Coronary artery (tissue), 2 donors: ENCODE measurements around the gene TNFRSF1B.

Experiments used
- DNase-seq: peaks from one replicate; pipeline ENCODE4 v3.0.0-alpha.2; 2017; ENCODE audit warnings: low spot score
- H3K27ac ChIP-seq, 2 donors: fragments of 200-600 bp; sonication (generic); one replicate each; pipeline ENCODE4 v1.5.1; 2016 to 2019
- H3K4me3 ChIP-seq: fragments of 200-600 bp; sonication (generic); 2 replicates; pipeline ENCODE4 v1.5.1; 2016; ENCODE audit warnings: mild to moderate bottlenecking, moderate library complexity
- TF ChIP-seq, protein P1 (sequence below): fragments of 200-600 bp; sonication (generic); IDR thresholded peaks from one replicate; pipeline ENCODE4 v1.5.1; 2019; ENCODE audit warnings: antibody characterized with exemption

The TNFRSF1B gene

DNA sequence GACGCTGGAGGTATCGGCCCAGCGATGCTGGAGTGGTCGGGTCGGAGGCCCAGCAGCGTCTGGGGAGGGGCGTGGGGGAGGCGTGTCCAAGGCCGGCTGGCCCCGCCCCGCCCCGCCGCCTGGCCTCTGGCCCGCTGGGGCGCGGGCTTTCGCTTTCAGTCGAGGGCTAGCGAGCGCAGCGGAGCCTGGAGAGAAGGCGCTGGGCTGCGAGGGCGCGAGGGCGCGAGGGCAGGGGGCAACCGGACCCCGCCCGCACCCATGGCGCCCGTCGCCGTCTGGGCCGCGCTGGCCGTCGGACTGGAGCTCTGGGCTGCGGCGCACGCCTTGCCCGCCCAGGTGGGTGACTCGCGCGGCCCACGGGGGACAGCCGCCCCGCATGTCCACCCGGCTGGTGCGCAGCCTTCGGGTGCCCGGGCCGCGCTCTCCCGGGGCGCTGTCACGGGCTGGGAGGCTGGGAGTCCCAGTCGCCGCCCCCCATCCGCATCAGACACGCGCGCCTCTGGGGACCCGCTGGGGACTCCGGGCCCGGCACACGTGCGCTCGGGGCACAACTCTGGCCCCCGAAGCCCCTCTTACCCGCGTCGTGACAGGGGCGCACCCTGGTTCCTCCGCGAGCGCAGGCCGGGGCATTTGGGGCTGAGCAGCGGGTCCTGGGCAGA, at the start of gene TNFRSF1B:
Gene TNFRSF1B (plus strand): TSS at position 158 of the 659 bp plus-strand sequence. CDS start 101 bp downstream, at position 259.
- TF ChIP-seq, protein P1, sequence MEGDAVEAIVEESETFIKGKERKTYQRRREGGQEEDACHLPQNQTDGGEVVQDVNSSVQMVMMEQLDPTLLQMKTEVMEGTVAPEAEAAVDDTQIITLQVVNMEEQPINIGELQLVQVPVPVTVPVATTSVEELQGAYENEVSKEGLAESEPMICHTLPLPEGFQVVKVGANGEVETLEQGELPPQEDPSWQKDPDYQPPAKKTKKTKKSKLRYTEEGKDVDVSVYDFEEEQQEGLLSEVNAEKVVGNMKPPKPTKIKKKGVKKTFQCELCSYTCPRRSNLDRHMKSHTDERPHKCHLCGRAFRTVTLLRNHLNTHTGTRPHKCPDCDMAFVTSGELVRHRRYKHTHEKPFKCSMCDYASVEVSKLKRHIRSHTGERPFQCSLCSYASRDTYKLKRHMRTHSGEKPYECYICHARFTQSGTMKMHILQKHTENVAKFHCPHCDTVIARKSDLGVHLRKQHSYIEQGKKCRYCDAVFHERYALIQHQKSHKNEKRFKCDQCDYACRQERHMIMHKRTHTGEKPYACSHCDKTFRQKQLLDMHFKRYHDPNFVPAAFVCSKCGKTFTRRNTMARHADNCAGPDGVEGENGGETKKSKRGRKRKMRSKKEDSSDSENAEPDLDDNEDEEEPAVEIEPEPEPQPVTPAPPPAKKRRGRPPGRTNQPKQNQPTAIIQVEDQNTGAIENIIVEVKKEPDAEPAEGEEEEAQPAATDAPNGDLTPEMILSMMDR = no peak

DNA sequence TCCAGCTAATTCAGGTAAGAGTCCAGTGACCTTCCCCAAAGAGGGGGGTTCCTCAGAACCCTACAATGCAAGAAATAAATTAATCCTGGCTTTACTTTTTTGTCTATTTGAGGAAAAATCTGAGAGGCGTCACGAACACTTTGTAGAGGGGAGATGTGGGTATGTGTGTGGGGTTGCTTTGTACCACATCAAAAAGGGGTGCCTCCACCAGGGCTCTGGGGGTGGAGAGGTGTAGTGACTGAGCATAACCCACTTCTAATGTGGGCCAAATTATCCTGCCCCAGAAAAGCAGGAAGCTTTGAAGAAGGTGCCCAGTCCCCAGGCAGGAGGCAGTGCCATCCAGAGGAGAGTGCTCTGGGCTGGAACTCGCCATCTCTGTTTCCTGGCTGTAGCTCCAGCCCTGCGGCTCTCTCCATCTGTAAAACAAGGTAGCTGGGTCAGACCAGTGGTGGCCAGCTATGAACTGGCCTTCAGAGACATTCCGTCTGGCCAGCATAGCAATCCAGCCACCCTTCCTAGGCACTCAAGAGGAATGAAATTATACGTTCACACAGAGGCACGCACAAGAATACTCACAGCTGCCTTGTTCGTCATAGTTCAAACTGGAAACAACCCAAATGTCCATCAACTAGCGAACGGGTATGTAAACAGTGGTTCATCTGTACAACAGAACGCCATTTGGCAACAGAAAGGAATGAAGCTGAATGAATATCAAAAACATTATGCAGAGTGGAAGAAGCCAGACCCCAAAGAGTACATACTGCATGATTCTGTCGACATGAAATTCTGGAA, 45.4 kb upstream of the TNFRSF1B start:
- DNase-seq = no peak
- TF ChIP-seq, protein P1 = no peak

More for the DNA sequence above, at the start of gene TNFRSF1B:
- peak within 1 kb of the TSS; percentile 66 to 85 for H3K27ac ChIP-seq
- DNase-seq = no peak
- H3K4me3 ChIP-seq = peak within 1 kb of the TSS; percentile 82

DNA sequence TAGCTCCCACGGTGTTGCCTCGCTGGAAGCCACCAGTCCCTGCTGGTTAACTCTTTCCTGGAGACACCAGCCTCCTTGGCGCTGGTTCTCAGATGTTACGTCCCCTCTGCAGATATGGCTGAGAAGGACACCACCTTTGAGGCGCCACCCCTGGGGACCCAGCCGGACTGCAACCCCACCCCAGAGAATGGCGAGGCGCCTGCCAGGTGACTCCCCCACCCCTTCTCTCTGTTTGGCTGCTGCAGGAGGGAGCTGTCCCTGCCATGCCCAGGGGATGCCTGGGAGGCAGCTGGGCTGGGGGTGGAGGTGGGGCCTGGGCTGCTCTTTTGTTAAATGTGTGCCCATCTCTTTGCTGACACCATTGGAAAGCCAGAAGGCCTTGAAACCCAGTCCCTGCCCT, 43.6 kb upstream of the TNFRSF1B start:
- no peak for DNase-seq
- TF ChIP-seq, protein P1 = no peak
- no peak overlapping the region for H3K4me3 ChIP-seq
- no peak overlapping the region for H3K27ac ChIP-seq

More for the DNA sequence above, 45.4 kb upstream of the TNFRSF1B start:
- Histone ChIP-seq H3K27ac (no peak overlapping the region), H3K4me3 (no peak overlapping the region)

DNA sequence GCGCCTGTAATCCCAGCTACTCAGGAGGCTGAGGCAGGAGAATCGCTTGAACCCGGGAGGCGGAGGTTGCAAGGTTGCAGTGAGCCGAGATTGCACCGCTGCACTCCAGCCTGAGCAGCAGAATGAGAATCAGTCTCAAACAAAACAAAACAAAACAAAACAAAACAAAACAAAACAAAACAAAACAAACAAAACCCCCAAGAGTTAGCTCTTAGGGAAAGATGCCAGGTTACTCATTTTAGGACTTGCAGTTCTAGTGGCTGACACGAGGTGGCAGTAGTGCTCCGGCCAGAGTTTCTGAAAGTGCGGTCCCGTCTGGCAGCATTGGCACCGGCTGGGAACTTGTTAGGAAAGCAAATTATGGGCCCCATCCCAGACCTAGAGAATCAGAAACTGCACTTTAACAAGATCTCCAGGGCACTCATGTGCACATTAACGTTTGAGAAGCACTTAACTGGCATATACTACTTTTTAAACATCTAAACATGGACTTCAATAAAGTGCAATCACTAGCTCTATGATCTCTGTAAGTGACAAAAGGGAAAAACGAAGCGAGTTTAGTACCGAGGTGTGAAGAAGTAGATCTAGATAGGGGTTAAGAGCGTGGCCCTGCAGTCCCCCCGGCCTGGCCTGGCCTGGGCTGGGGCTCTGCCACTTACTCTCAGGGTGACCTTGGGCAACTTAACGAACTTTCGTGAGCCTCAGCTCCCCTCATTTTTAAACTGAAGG, 41.9 kb upstream of the TNFRSF1B start:
- Histone ChIP-seq H3K27ac (no peak overlapping the region), H3K4me3 (no peak overlapping the region)
- TF ChIP-seq, protein P1 = peak; percentile 95
- DNase-seq = no peak

DNA sequence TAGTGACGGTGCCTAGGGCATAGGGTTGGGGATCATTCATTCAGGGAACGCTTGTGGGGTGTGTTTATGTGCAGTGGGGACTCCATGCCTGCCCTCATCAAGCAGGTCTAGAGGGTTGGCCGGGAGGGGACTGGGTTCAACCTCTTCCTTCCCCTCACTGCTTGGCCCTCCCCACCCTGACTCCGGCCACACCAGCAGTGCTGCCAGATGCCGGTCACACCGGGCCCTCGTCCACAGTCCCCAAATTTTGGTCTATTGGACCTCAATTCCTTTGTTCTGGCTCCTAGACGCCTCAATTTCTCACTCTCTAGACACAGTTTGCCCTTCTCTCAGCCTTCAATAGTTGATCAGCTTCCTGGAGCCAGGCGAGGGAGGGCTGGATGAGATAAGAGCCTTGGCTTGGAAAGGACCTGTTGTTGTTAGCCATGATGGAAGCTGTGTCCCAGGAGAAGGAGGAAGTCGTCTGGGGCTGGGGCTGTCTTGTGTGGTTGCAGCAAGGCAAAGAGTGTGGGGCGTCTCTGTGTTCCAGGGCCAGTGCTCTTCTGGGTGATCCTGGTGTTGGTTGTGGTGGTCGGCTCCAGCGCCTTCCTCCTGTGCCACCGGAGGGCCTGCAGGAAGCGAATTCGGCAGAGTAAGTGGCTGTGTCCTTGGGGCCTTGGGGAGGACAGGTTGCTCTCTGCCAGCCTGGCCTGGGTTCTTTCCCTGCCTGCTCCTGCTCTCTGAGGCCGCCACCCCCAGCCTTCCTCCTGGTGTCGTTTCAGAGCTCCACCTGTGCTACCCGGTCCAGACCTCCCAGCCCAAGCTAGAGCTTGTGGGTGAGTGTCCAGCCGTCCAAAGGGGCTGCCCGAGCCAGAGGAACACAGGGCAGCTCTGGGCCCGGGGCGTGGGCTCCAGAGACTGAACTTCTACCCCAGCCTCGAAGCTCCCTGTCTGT, 41.1 kb upstream of the TNFRSF1B start:
- DNase-seq = no peak
- Histone ChIP-seq H3K27ac (peak overlapping the region in 1 of 2 donors; percentile 19), H3K4me3 (no peak overlapping the region)

DNA sequence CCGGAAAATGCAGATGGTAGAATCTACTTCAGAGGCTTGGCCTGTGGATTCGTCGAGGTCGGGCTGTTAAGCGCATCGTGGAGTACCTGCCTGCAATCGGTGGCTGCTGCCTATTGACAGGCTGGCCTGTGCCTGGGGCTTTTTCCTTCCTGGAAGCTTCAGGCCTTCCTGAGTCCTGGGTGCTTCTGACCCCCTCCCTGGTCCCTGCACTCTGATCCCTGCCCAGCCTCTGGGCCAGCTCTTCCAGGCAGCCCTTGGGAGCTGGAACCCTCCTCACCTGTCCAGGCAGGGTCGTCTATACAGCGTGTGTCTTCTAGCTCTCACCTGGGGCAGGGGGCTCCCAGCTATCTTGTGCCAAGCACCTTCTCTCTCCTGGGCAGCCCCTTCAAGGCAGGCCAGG, 40.0 kb upstream of the TNFRSF1B start:
- no peak overlapping the region for H3K4me3 ChIP-seq
- no peak for DNase-seq
- TF ChIP-seq, protein P1 = no peak
- H3K27ac ChIP-seq = no peak overlapping the region

More for the DNA sequence above, 41.1 kb upstream of the TNFRSF1B start:
- TF ChIP-seq, protein P1 = no peak
